Tibial artery (tissue), 4 donors: Measurements from ENCODE around the gene FUT1.
A peak's percentile ranks its signal among the peaks of the same experiment; 100 is the strongest.

Source experiments
- DNase-seq, 2 donors: peaks; one replicate each; pipeline ENCODE4 v3.0.0-alpha.2; 2019
- H3K27ac ChIP-seq, 2 donors: fragments of 200-600 bp; sonication (generic) in 1 of 2; 1 replicate in 1 of 2; 2 replicates in 1 of 2; pipeline ENCODE4 v1.5.1; 2018 to 2019; ENCODE audit warnings: mild to moderate bottlenecking in 1 of 2
- H3K27me3 ChIP-seq, 2 donors: fragments of 200-600 bp; sonication (generic) in 1 of 2; one replicate each; pipeline versions ENCODE4 v1.5.1 to v1.6.0; 2016 to 2019
- H3K36me3 ChIP-seq, 3 donors: fragments of 200-600 bp; sonication (generic) in 2 of 3; one replicate each; pipeline ENCODE4 v1.5.1; 2016 to 2019; ENCODE audit warnings: mild to moderate bottlenecking in 2 of 3
- H3K4me1 ChIP-seq, 4 donors: fragments of 200-600 bp; sonication (generic) in 2 of 4; 1 replicate in 3 of 4; 2 replicates in 1 of 4; pipeline ENCODE4 v1.5.1; 2016 to 2019
- H3K4me3 ChIP-seq, 2 donors: fragments of 200-600 bp; sonication (generic) in 1 of 2; 1 replicate in 1 of 2; 2 replicates in 1 of 2; pipeline ENCODE4 v1.5.1; 2018 to 2019; ENCODE audit warnings: mild to moderate bottlenecking in 2 of 2
- H3K9me3 ChIP-seq, 3 donors: fragments of 200-600 bp; sonication (generic) in 1 of 3; one replicate each; pipeline ENCODE4 v1.5.1; 2016 to 2019
- intact Hi-C: fragments of 100-400 bp; cut with DNase I; formaldehyde crosslinking; loops from one replicate; pipeline ENCODE4 v1.15.0; 2023; ENCODE audit warnings: low total_unique reads
- TF ChIP-seq, protein P1 (sequence below), 2 experiments: fragments of 200-600 bp in 1 of 2; fragments of 450-650 bp in 1 of 2; IDR thresholded peaks; one replicate each; pipeline ENCODE4 v1.5.1; 2017 to 2019; ENCODE audit warnings: antibody characterized with exemption in 2 of 2, mild to moderate bottlenecking in 1 of 2, moderate library complexity in 1 of 2

FUT1 gene

DNA sequence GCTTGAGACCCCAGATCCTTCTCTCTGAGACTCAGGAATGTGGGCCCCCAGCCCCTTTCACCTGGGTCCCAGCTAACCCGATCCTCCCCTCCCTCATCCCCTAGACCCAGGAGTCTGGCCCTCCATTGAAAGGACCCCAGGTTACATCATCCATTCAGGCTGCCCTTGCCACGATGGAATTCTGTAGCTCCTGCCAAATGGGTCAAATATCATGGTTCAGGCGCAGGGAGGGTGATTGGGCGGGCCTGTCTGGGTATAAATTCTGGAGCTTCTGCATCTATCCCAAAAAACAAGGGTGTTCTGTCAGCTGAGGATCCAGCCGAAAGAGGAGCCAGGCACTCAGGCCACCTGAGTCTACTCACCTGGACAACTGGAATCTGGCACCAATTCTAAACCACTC is 3.3 kb upstream of the FUT1 start:
- DNase-seq = no peak
- TF ChIP-seq, protein P1, sequence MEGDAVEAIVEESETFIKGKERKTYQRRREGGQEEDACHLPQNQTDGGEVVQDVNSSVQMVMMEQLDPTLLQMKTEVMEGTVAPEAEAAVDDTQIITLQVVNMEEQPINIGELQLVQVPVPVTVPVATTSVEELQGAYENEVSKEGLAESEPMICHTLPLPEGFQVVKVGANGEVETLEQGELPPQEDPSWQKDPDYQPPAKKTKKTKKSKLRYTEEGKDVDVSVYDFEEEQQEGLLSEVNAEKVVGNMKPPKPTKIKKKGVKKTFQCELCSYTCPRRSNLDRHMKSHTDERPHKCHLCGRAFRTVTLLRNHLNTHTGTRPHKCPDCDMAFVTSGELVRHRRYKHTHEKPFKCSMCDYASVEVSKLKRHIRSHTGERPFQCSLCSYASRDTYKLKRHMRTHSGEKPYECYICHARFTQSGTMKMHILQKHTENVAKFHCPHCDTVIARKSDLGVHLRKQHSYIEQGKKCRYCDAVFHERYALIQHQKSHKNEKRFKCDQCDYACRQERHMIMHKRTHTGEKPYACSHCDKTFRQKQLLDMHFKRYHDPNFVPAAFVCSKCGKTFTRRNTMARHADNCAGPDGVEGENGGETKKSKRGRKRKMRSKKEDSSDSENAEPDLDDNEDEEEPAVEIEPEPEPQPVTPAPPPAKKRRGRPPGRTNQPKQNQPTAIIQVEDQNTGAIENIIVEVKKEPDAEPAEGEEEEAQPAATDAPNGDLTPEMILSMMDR (IDR thresholded peaks at IDR 0.05) = no peak
- peaks cover 0 to 12% (median 9%) of the 10 kb centered on the region in 4 donors for H3K4me1 ChIP-seq
- H3K4me3 ChIP-seq = no peak overlapping the region
- H3K36me3 ChIP-seq = no peaks in the 10 kb centered on the region
- intact Hi-C loops = no loop called here
- H3K27me3 ChIP-seq = peaks cover 0 to 48% of the 10 kb centered on the region in 2 donors
- no peak overlapping the region for H3K27ac ChIP-seq
- no peaks in the 10 kb centered on the region for H3K9me3 ChIP-seq

DNA sequence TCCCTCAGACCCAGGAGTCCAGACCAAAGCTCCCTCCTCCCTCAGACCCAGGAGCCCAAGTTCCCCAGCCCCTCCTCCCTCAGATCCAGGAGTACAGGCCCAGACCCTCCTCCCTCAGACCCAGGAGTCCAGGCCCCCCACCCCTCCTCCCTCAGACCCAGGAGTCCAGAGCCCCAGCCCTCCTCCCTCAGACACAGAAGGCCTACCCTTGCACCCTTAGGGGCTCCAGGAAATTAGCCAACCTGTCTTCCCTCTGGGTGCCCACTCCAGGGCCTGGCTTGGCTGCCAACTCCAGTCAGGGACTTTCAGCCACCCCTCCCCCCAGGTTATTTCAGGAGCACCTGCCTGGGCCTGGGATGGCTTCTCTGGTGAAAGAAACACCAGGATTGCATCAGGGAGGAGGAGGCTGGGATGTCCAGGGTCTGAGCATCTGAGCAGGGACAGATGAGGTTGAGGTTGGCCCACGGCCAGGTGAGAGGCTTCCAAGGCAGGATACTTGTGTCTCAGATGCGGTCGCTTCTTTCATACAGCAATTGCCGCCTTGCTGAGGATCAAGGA is 2.7 kb upstream of the FUT1 start, which contains the start of gene FGF21:
Gene FGF21 (plus strand): TSS at position 441 of the 558 bp plus-strand sequence. CDS start 713 bp downstream, outside the sequence.
- no peak within 1 kb of the TSS for H3K4me3 ChIP-seq
- no peak for DNase-seq
- no peaks in the 10 kb centered on the region for H3K9me3 ChIP-seq
- H3K36me3 ChIP-seq = peaks cover 0 to 5% (median 0%) of the 10 kb centered on the region in 3 donors
- H3K27ac ChIP-seq = no peak within 1 kb of the TSS
- intact Hi-C loops = no loop called here
- peaks cover 0 to 50% of the 10 kb centered on the region in 2 donors for H3K27me3 ChIP-seq
- TF ChIP-seq, protein P1 (IDR thresholded peaks at IDR 0.05) = no peak
- peaks cover 0 to 12% (median 9%) of the 10 kb centered on the region in 4 donors for H3K4me1 ChIP-seq

DNA sequence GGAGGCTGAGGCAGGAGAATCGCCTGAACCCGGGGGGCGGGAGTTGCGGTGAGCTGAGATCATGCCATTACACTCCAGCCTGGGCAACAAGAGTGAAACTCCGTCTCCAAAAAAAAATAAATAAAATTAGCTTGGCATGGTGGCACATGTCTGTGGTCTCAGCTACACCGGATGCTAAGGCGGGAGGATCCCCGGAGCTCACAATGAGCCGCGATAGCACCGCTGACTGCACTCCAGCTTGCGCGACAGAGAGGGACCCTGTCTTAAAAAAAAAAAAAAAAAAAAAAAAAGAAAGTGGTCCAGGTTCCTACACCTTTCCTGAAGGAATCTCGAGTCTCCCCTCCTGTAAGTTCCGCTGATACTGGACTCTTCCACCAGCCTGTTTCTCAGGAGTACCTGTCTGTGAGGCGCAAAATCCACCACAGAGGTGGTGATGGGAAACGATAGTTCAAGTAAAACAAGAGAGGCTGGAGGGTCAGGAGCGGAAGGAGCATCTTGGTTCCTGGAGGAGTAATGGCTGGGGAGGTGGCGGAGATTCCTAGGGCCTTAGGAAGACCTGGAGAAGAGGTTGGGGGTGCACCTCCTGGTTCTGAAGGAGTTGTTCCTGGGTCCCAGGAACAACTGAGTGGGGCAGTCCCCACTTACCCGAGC is 471 bp downstream of the FUT1 start:
- intact Hi-C loops = no loop called here

DNA sequence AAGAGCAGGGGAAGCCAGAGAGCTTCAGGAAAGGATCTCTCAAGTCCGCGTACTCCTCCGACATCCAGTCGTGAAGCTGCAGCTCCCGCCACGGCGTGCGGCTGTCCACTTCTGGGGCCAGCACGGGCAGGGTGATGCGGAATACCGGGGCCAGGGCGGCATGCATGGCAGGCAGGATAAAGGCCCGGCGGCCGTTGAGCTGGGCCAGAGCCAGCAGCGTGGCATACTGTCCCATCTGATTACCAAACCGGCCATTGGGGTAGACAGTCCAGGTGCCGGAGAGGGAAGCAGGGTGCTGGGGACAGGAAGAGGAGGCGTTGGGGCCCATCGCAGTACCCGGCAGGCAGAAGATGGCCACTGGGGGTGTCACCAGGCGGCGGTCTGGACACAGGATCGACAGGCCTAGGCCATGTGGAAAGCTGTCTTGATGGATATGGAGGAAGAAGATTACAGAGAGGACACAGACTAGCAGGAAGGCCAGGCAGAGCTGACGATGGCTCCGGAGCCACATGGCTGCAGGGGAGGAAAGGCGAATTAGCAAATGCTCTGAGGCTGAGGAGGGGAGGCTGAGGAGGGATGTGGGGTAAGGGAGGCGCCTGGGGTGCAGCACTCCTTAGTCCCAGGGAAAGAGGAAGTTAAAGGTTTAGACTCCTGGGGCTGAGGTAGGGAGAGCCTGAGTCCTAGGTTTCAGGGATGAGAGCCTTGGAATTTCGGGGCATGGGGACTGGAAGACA is 1.5 kb downstream of the FUT1 start:
- no peak overlapping the region for H3K27ac ChIP-seq
- peaks cover 0 to 16% (median 11%) of the 10 kb centered on the region in 4 donors for H3K4me1 ChIP-seq
- H3K4me3 ChIP-seq = no peak overlapping the region
- TF ChIP-seq, protein P1 (IDR thresholded peaks at IDR 0.05) = no peak
- intact Hi-C loops = no loop called here
- H3K9me3 ChIP-seq = no peaks in the 10 kb centered on the region
- DNase-seq = no peak
- peaks cover 0 to 11% (median 0%) of the 10 kb centered on the region in 3 donors for H3K36me3 ChIP-seq
- H3K27me3 ChIP-seq = peaks cover 0 to 60% of the 10 kb centered on the region in 2 donors

More for the DNA sequence above, 471 bp downstream of the FUT1 start:
- no peaks in the 10 kb centered on the region for H3K9me3 ChIP-seq
- TF ChIP-seq, protein P1 (IDR thresholded peaks at IDR 0.05) = no peak
- H3K4me1 ChIP-seq = peaks cover 0 to 13% (median 11%) of the 10 kb centered on the region in 4 donors
- H3K27ac ChIP-seq = no peak overlapping the region
- DNase-seq = no peak
- H3K27me3 ChIP-seq = peaks cover 0 to 57% of the 10 kb centered on the region in 2 donors
- H3K4me3 ChIP-seq = peak overlapping the region; percentile 27 to 47
- peaks cover 0 to 11% (median 0%) of the 10 kb centered on the region in 3 donors for H3K36me3 ChIP-seq

DNA sequence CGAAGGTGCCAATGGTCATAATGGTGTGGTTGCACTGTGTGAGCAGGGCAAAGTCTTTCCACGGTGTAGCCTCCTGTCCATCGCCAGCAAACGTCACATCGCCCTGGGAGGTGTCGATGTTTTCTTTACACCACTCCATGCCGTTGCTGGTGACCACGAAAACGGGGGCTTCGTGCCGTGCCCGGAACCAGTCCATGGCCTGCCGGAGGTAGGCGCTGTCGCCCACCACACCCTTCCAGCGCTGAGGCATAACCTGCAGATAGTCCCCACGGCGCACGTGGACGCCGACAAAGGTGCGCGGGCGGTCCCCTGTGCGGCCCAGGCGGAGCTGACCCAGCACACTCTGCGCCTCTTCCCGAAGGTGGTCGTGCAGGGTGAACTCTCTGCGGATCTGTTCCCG is 2.1 kb downstream of the FUT1 start:
- TF ChIP-seq, protein P1 (IDR thresholded peaks at IDR 0.05) = no peak
- Histone ChIP-seq H3K27ac (no peak overlapping the region), H3K4me3 (no peak overlapping the region), H3K27me3 (peaks cover 0 to 58% of the 10 kb centered on the region in 2 donors), H3K36me3 (peaks cover 0 to 11% (median 0%) of the 10 kb centered on the region in 3 donors), H3K4me1 (peaks cover 0 to 16% (median 11%) of the 10 kb centered on the region in 4 donors), H3K9me3 (no peaks in the 10 kb centered on the region)
- intact Hi-C loops = no loop called here
- DNase-seq = no peak
